Fibroblast of skin of scalp (primary cell): ENCODE data around the gene ZBTB20.

Experiments used
- DNase-seq: peaks from one replicate; pipeline ENCODE4 v3.0.0-alpha.2; 2013

Gene ZBTB20

DNA sequence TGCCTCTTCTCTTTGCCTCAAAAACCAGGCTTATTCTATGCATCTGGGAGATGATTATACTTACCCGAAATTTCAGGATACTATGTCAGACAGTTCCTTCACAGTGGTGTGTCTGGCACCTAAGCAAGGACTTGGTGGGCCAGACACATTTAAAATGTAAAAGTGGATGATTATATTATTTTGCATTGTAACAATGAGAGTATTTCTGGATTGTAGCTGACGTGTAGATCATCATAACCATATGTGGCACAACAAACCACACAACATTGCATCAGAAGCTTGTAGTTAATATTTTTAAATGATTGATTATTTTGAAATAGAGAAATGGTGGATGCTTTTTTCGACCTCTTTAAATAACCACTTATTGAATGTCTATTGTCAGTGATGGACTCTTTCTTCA, 744.2 kb downstream of the ZBTB20 start:
- no peak for DNase-seq

DNA sequence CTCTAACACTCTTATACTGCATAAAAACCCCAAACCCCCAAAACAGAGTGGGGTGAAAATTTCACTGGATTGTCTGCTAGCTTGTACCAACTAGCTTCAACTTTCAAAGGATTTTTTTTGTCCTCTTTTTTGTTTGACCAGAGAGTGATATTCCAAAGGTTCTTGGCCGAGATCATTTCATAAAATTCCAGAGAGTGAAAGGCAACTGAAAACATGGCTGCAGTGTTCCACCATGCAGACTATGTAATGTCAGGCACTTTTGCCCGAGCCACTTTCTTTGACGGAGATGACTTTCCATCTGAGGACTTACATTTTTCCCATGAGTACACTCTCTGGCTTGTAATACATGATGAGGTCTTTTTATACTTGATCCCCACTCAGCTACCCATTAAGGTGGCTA, 745.7 kb downstream of the ZBTB20 start:
- no peak for DNase-seq

DNA sequence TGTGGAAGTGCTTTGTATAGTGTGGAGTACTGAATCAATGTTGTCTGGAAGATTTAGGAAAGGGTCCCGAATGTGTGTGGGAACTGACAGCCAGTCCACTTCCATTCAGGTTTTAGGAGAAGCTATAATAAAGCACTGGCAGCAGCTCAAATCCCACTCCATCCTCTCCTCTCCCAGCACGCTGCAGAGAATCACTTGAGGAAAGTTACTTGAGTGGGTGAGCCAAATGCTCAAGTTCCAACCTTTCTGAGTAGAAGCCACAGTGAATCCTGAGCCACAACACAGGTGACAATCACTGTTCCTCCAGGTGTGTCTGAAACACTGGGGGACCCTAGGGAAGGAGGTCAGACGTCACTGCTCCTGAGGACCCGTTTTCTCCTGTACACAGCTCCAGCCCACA, 746.7 kb downstream of the ZBTB20 start:
- DNase-seq = no peak

DNA sequence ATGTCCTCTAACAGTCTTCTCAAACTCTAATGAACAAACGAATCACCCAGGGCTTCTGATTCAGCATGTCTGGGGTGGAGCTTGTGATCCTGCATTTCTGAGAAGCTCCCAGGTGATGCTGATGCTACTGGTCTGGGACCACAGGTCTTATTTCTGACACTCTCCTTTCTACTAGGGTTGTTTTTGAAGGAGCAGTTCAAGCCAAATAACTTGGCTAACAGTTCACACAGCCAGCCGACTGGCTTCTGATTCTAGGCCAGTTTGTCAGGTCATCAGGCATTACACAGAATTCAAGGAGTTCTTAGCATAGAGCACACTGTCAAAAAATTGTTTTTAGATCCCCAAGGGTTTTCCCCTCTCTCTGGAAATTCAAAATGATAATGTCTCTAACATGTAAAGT, 752.5 kb downstream of the ZBTB20 start:
- DNase-seq = no peak

DNA sequence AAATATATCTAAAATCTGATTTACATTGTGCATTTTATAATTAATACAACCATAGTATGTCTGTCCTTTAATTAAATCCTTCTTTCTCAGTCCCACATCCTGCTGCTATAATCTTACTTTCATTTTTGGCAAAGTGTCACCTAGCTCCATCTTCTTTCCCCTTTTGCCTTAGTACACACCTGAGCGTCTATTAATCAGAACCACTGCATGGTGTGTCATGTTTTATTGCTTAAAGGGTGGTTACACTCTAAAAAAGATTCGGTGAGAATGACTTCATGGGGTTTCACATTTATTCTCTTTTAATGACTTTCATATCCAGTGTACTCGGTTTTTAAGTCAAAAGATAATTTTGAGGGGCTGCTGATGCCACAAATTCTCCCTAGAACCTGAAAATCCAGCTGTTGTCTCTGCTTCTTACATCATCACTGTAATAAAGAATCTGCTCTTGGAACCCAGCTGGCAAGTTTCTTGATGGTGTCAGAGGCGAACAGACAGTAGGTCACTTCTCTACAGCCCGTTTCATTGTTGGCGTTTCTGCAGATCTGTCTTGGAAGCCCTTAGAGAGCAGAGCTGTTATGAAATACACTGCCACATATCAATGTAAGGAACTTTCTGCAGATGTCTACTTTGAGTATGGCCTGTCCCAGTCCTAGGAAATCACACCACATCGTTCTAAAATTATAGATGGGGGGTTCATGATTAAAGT, 753.6 kb downstream of the ZBTB20 start:
- DNase-seq = no peak

DNA sequence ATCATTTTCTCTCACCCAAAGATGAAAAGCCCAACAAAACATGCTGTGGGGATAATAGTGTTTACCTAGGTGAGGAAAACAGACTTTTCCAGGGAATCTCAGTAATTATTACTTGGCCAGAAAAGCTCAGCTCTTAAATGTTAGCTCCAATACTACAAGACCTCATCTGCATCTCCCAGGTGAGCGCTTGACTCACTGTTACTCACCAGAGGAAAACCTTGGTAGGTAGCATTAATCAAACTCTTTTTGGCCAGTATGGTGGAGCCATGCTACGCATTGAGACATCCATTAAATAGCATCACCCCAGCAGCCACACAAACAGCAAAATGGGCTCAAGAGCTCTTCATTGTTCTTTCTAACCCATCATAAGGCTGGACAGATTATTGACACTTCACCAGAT, 754.3 kb downstream of the ZBTB20 start:
- DNase-seq = no peak

DNA sequence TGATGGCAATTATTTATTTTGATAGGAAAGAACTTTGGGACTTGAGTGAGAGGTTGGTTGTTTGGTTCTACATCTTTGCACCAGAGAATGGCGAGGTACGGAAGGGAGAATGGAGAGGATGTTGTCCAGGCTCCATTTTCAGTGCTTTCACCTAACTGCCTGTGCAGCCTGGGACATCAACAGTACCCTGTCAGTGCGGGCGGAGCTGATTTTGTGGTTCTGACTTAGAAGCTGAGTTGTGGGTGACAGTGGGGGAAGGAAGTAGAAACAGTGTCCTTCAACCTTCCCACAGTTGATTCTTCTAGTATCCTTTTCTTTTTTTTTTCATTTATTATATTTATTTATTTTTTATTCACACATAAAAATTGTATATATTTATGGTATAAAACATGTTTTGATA, 757.9 kb downstream of the ZBTB20 start:
- no peak for DNase-seq

DNA sequence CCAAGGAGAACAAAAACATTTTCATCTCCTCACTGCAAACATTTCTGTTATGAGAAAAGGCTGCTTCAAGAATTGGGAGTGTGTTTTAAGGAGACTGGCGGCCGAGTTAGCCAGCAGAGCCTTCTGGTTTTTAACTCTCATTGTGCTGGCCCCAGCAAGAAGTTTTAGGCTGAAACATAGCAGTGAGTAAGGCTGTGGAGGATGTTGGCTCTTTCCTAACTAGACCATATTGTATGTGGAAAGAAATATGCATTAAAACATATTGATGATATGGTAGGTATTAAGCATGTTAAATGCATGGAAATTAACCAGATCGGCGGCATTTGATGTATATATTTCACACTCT, 762.6 kb downstream of the ZBTB20 start:
- no peak for DNase-seq

DNA sequence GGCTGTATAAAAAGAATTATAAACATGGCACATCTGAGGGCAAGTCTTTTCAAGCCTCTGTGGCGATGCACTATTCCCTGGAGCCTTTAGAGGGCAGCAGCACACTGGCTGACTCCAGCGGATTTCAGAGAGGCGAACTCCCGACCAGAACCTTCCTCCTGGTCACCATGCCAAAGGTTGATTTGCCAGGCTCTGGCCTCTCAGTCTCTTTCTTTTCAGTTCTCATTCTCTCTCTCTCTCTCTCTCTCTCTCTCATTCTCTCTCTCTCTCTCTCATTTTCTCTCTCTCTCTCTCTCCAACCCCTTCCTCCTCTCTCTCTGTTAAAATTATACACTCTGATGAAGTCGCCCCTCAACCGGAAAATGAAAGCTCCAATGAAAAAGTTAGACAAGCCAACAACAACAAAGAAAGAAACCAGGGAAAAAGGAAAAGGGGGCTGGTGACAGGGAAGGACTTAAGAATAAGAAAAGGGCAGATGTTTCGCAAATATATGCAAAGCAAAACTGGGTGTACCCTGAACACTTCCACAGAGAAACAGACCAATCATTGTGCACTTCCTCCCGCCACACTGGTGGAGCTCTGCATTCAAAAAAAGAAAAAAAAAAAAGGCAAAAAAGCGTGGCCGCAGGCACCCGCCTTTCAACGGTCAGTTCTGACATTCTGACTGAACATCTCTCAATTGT, 763.1 kb downstream of the ZBTB20 start:
- peak; percentile 82 for DNase-seq

DNA sequence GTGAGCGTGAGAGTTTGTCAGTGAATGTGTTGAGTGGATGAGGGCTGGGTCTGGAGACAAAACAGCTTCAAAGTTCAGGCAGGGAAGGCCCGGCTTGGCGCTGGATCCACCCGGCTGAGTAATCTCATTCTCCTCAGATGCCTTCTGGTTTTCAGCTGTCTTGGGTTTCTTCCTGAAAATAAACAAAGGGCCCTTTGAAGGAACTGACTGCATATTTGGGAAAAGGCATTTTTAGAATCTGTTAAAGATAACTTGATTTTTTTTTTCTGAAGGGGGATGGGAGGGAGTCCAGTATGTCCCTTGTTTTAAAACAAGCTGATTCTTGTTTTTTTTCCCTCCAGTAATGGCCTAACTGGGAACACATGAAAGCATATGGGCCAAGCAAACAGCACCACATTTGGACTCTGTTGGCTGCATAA, 766.8 kb downstream of the ZBTB20 start:
- DNase-seq = peak; percentile 78

DNA sequence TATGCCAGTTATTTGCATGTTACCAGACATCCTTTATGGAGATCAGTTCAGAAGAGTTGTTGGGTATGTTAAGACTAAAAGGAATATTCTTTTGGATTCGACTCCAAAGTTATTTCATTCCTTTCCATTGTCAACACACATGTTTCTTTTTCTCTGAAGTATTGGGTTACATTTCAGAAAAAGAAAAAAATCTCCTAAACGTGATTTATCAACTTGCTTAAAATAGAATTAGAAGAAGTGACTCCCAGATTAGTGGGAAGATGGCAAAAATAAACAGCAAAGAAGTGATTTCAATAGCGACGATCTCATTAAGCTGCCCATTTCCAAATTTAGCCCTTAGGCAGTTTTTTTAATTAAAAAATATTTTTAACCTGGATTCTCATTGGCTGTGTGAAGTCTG, 767.8 kb downstream of the ZBTB20 start:
- DNase-seq = no peak

DNA sequence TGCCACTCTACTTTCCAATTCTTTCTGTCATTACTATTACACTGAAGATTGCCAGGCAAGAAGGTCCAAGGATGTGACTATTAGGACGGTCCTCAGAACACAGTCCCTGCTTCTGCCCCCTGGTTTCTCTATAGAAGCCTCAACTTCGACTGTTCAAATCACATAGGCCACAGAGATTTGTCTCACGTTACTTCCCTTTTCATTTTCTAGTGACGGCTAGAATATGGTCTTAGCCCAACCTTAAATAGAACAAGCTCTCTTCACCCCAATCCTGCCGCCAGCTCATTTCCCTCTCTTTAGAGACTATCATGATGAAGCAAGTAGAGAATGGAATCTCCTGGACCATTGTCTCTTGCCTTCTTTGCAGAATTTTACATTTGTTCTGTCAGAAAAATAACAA, 768.3 kb downstream of the ZBTB20 start:
- no peak for DNase-seq

DNA sequence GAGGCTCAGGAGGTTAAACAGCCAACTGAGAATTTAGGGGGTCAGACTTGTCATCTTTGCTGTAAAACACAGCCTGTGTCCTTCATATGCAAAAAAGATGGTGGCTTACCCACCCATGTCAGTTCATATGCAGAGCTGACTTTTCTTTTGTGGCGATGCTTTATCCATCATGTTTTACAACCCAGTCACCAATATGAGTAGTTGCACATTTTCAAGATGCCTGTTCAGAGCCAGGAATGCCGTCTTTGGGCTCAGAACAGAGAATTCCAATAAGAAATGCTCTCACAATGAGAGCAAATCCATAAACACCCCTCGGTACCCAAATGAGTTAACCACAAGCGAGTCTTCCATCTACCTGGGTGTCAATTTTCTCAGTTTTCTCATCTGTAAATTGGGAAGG, 769.7 kb downstream of the ZBTB20 start:
- DNase-seq = no peak

DNA sequence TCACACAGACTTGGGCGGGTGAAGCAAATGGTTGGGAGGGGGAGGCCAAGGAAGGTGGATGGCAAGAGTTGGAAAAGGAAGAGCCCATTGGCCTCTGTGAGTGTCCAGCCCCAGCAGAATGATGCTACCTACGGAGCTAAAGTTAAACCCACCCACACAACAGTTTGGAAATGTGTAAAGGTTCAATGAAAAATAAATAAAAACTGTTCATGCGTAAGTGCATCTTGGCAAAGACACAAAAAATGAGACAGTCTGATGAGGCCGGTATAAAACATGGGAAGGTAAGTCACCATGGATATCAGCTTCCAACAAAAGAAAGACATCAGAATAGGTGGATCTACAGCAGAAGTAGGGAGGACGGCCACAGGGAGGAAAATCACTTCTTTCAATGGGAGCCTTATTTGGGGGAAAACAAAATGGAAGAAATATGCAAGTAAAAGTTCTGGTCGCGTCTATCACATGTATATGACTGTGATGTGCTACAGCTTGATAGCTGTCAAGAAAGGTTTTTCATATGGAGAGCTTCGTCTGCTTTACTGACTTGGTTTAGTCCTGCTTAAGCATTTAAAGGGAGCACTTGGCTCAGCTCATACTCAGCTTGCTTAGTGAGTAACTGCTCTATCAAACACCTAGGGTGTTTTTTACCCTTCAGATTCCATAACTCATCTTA, 770.4 kb downstream of the ZBTB20 start:
- no peak for DNase-seq

DNA sequence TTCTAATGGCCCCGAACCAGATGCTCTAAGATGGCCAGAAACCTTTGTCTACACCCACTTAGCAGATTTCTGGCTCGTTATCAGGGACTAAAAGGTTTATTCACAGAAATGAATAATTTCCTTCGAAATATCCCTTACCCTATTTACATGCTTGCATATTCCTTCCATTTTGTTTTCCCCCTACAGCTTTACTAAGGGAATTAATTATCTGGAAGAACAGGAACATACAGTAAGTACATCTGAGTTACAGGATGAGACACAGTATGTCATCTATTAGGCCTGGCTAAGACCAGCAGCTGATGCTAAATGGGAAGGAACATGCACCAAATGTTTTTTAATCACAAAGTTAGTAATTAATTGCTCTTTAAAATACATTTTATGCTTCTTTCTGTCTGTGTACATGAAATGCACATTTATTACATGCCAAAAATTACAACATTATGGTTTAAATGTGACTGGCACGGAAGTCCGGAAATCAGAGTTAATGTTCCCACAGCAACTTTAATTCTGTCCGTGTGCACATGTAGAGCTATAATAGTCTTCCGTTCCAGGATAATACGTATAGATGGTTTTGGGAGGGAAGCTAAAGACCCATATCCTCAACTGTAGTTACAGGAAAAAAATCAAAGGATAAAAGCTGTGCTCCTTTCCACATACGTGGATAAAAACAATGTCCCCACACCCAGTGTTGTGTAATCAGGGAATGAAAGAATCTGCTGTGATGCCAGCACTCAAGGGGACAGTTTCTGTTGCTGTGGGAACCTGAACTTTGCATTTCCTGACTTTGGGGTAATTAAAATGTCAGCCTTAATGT, 771.3 kb downstream of the ZBTB20 start:
- DNase-seq = no peak

DNA sequence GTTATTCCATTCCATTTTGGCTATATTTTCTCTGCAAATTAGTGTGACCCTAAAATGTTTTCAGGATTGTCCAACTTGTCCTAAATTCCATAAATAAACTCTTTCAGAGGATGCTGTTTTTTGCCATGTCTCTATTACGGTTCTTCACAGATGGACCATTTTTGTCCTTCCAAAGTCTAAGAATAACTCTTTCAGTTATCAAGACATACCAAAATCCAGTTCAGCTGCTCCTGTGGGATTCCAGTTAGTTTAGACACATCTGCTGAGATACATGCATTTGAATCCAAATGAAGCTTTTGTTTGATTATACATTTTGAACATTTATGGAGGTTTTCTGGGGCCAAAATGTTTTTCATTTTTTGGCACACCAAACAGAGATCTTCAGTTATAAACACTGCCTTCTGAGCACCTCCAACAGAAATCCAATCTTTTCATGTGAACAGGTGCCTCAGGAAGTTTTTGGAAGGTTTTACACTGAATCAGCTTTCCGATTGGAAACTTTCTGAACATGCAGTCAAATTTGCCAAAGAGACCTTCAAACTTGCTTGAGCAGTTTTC, 772.6 kb downstream of the ZBTB20 start:
- no peak for DNase-seq

DNA sequence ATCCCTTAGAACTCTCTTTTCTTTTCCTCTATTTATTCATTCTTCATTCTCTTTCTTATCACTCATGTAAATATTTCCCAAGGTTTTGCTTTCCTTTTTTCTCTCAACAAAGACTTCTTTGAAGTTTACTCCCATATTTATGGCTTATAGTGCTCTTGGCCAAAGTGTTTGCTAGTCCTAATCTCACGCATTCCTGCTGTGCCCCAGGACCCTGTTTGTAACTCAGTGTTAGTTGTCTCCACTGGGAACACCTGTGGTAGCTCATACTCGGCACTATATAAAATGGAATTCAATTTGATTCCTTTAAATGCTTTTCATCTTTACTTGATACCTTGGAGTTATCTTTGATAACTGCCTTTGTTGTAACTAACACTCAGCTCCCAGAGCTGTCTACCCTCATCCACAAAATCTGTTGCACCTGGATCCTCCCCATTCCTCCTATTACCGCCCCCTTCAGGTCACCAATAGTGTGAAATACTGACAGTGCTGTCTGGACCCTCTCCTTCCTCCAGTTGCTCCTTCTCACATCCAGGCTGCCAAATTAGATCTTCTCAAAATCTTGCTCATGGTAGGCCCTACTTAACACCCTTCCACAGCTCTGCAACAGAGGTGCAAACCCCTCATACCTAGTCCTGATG, 776.4 kb downstream of the ZBTB20 start:
- no peak for DNase-seq

DNA sequence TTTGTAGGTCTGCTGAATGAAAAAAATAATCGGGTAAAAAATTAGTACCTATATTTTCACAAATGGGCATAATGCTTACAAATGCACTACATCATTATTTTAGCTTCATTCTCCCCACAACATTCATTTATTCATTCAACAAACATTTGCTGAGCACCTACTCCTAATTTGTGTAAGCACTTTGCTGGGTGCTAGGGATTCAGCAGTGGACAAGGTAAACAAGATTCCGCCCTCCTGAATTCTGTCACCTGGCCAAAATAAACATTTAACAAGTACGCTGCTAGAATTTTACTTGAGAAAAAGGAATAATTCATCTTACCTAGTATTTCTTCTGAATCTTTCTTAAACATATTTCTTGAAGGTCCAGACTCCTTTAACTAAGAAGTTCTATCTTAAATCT, 781.2 kb downstream of the ZBTB20 start:
- DNase-seq = no peak

DNA sequence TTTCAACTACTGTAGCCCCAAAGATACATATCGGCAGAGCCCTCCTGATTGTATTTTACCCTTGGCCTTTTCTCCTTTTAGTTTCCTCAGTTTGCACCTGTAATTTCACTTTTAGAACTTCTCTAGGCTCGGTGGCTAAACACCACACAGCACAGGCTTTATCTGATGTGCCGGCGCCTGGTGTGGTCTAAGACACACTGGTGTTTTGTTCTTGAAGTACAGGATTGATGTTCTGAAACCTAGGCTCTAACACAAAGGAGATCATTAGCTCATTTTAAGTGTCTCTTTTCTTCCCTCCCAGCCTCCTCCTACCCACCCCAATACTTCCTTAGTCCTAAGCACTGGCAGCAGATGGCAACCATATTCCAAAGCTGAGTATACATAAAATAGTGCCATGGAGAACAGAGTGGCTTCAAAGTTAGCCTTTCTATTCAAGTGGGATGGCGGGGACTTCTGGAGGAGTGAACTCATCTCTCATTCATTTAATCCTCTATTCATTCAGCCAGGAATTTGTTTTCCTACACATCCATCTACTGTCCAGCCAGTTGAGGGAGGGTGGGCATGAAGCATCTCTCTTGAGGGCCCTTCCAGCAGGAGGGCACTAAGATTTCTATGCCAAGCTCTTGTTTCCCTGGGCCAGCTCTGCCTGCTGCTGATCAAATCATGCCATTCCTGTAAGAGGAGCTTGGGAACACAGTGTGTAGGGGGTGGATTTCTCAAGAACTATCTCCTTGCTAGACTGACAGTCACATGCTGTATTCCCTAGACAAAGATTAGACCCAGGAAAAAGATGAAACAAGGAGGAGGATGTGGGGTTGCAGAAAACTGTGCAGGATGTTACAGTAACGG, 782.1 kb downstream of the ZBTB20 start:
- no peak for DNase-seq

DNA sequence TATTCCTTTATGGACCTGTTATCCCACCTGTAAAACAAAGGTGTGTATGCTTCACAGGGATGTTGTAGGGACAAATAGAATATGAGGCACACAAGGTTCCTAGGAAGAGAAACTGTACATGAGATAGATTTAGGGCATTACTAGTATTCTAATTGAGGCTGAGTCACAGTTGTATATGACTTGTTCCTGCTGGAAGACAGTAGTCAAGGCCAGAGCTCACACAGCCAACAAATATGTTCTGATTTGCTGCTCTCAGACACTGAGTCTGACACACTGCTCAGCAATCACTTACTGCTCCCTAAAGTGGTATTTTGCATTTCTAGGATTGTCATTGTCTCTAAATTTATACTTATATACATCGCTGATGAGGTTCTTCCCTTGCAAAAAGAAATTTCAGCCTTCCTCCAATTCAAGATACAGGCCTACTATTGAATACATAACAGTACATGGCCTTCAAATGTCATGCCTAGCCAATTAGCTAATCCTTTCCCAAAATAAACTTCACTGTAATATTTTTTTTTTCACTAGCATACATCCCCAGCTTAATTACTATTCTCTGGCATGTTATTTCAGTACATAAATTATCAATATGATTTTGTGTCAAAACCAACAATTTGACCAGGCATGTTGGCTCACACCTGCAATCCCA, 783.4 kb downstream of the ZBTB20 start:
- DNase-seq = peak; percentile 62

DNA sequence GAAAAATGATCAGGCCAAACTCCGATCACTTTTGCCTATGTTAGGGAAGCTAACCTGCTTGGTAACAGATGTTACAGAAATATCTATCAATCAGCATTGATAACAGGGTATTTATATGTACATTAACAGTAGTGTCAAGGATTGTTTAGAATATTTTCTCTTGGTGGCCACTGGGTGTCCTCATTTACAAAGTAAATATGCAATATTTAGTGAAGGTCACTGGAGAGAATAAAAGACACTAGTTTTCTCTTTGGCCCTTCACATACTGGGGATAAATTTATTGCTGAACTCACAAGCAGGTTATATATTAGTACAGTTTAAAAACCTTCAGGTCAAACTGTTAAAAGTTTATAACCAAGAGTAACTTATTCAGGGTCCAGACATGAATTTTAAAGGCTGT, 784.3 kb downstream of the ZBTB20 start:
- DNase-seq = peak; percentile 46
